ENCODE data around the gene ACTR3C.
"Not testable (repeated sequence)": the region's sequence is repeated elsewhere in the genome, so short reads cannot be mapped to it uniquely, and the experiment has no call there.

Gene ACTR3C

DNA sequence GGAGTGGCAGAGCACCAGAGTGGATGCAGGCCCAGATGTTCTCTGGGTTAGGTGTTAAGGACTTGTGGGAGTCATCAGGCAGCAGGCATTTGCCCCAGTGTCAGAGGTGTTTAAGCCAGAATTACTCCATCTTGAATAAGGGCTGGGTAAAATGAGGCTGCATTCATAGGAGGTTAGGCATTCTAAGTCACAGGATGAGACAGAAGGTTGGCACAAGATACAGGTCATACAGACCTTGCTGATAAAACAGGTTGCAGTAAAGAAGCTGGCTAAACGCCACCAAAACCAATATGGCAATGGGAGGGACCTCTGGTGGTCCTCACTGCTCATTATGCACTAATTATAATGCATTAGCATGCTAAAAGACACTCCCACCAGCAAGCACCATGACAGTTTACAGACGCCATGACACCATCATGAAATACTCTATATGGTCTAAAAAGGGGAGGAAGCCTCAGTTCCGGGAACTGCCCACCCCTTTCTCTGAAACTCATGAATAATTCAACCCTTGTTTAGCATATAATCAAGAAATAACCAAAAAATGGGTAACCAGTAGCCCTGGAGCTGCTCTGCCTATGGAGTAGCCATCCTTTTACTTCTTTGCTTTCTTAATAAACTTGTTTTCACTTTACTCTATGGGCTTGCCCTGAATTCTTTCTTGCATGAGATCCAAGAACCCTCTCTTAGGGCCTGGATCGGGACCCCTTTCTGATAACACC lies 1.1 kb downstream of the ACTR3C start:
- peaks cover 14% of the 10 kb centered on the region for H3K36me3 Mint-ChIP-seq
- ATAC-seq (ENCODE audit: low read depth) = peak; percentile 43
- peaks cover 29% of the 10 kb centered on the region for H3K4me1 Mint-ChIP-seq
- peak overlapping the region; percentile 89 for H3K27ac Mint-ChIP-seq
- H3K27me3 Mint-ChIP-seq = no peaks in the 10 kb centered on the region
- peak overlapping the region; percentile 90 for H3K4me3 Mint-ChIP-seq
- no peak for DNase-seq (ENCODE audit: low spot score in 2 of 2)
- H3K9me3 Mint-ChIP-seq = no peaks in the 10 kb centered on the region

GRCh38 chr7:150321788-150322113 lies 1.6 kb downstream of the ACTR3C start:
- H3K9me3 Mint-ChIP-seq = no peaks in the 10 kb centered on the region
- peak overlapping the region; percentile 89 for H3K27ac Mint-ChIP-seq
- peaks cover 11% of the 10 kb centered on the region for H3K36me3 Mint-ChIP-seq
- ATAC-seq (ENCODE audit: low read depth) (no peak), DNase-seq (ENCODE audit: low spot score in 2 of 2) (no peak)
- H3K27me3 Mint-ChIP-seq = no peaks in the 10 kb centered on the region
- peaks cover 29% of the 10 kb centered on the region for H3K4me1 Mint-ChIP-seq
- peak overlapping the region; percentile 90 for H3K4me3 Mint-ChIP-seq

DNA sequence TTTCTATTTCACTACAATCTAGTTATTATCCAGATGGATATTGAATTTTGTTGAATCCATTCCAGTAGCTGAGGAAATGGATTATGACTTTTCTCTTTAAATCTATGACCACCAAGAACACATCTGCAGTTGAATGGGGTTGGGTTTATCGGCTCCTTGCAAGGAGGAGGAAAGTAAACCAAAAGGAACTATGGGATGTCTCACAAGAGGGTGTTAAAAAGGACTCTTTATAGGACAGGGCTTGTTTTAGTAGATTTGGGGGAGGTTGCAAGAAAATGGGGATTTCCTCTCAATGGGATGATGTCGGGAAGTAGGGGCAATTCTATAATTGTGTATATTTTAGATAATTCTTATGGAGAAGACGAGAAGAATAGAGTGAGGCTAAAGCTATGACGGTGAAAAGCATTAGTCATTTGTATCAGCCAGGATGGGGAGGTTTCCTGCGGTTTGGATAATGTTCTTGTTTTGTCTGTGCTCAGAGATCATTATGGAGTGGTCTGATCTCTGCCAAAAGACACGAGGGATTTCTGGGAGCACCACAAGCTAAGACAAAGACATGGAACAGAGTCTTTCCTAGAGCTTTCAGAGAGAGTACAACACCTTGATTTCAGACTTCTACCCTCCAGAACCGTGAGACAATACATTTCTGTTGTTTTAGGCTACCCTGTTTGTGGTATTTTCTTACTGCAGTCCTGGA lies 5.4 kb downstream of the ACTR3C start:
- H3K27me3 Mint-ChIP-seq = no peaks in the 10 kb centered on the region

GRCh38 chr7:150316987-150317386 lies 6.4 kb downstream of the ACTR3C start:
- H3K27me3 Mint-ChIP-seq; DNase-seq (ENCODE audit: low spot score in 2 of 2); H3K4me1 Mint-ChIP-seq; H3K36me3 Mint-ChIP-seq; H3K27ac Mint-ChIP-seq; ATAC-seq (ENCODE audit: low read depth); H3K9me3 Mint-ChIP-seq; H3K4me3 Mint-ChIP-seq: not testable (repeated sequence)

More for the DNA sequence above, 5.4 kb downstream of the ACTR3C start:
- Mint-ChIP-seq H3K36me3 (peaks cover 7% of the 10 kb centered on the region), H3K4me3 (no peak overlapping the region), H3K27ac (no peak overlapping the region), H3K9me3 (no peaks in the 10 kb centered on the region), H3K4me1 (peaks cover 10% of the 10 kb centered on the region)
- DNase-seq (ENCODE audit: low spot score in 2 of 2) (no peak), ATAC-seq (ENCODE audit: low read depth) (no peak)

GRCh38 chr7:150314639-150315239 lies 8.6 kb downstream of the ACTR3C start:
- ATAC-seq (ENCODE audit: low read depth) (no peak), DNase-seq (ENCODE audit: low spot score in 2 of 2) (no peak)
- Mint-ChIP-seq H3K9me3 (no peaks in the 10 kb centered on the region), H3K27ac (no peak overlapping the region), H3K36me3 (peaks cover 7% of the 10 kb centered on the region), H3K4me1 (no peaks in the 10 kb centered on the region), H3K27me3 (no peaks in the 10 kb centered on the region), H3K4me3 (no peak overlapping the region)

DNA sequence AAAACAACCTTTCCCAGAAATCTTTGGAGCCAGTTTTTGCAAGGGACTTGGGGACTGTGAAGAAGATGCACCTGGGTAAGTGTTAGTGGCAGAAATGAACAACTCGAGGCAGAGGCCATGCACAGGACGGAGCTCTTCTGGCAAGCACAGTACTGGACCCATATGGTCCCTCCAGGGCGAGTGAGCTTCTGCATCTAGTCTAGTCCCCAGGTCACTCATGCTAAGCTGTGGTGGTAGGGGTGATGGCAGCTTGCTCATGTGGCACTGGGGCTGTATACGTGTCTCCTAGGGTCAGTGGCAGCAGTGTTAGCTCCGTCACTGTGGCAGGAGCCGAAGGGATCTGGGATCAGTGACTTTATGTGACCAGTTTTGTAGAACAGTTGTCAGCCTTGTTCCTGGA lies 9.5 kb downstream of the ACTR3C start:
- Mint-ChIP-seq H3K27ac (no peak overlapping the region), H3K4me1 (no peaks in the 10 kb centered on the region), H3K36me3 (peaks cover 7% of the 10 kb centered on the region), H3K27me3 (no peaks in the 10 kb centered on the region), H3K9me3 (no peaks in the 10 kb centered on the region), H3K4me3 (no peak overlapping the region)
- ATAC-seq (ENCODE audit: low read depth) (no peak), DNase-seq (ENCODE audit: low spot score in 2 of 2) (no peak)

DNA sequence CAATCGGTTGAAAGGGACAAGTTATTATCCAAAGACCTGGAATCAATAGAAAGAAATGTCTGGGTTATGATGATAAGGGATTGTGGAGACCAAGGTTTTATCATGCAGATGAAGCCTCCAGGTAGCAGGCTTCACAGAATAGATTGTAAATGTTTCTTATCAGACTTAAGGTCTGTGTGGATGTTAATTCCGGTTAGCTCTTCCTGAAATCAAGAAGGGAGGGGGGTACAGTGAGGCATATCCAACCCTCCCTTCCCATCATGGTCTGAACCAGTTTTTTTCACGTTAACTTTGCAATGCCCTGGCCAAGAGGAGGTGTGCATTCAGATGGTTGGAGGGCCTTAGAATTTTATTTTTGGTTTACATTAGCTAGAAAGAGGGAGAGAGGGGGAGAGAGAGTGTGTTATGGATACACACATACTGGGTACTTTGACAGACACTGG lies 10.0 kb downstream of the ACTR3C start:
- Mint-ChIP-seq H3K27ac (no peak overlapping the region), H3K4me3 (no peak overlapping the region), H3K27me3 (no peaks in the 10 kb centered on the region), H3K4me1 (no peaks in the 10 kb centered on the region), H3K36me3 (peaks cover 10% of the 10 kb centered on the region), H3K9me3 (no peaks in the 10 kb centered on the region)
- ATAC-seq (ENCODE audit: low read depth) (no peak), DNase-seq (ENCODE audit: low spot score in 2 of 2) (no peak)

DNA sequence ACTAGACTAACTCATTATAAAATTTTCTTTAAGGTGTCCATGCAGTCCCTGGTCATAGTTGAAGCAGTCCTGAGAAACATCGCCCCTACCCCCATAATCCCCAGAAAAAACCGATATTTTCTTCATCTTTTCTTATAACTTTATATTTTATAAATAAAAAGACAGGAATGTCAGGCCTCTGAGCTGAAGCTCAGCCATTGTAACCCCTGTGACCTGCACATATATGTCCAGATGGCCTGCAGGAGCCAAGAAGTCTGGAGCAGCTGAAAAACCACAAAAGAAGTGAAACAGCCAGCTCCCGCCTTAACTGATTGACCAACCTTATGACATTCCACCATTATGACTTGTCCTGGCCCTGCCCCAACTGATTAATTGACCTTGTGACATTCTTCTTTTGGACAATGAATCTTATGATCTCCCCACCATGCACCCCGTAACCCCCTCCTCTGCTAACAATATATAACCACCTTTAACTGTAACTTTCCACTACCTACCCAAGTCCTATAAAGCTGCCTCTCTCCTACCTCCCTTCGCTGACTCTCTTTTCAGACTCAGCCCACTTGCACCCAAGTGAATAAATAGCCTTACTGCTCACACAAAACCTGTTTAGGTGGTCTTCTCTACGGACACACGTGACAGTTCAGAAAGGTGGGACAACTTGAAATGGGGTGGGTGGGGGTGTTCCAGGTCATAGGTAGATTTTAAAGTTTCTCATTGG lies 10.5 kb downstream of the ACTR3C start:
- not testable (repeated sequence) for H3K4me1 Mint-ChIP-seq; H3K4me3 Mint-ChIP-seq; H3K27me3 Mint-ChIP-seq; ATAC-seq (ENCODE audit: low read depth); H3K9me3 Mint-ChIP-seq; H3K27ac Mint-ChIP-seq; DNase-seq (ENCODE audit: low spot score in 2 of 2)
- peaks cover 10% of the 10 kb centered on the region for H3K36me3 Mint-ChIP-seq

DNA sequence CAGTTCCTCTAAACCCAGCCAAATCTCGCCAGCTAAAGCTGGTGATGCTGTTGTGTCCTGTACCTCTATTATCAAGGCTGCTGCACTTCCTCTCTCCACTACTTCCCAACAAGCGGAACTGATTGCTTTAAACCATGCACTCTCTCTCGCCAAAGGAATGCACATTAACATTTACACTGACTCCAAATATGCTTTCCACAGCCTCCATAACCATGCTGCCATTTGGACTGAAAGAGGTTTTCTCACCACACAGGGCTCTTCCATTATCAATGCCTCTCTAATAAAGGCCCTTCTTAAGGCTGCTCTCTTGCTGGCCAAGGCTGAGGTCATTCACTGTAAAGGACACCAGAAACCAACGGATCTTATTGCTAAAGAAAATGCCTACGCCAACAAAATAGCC lies 11.6 kb downstream of the ACTR3C start:
- ATAC-seq (ENCODE audit: low read depth) = no peak
- DNase-seq (ENCODE audit: low spot score in 2 of 2) = no peak
- Mint-ChIP-seq H3K36me3 (peaks cover 10% of the 10 kb centered on the region), H3K4me1 (no peaks in the 10 kb centered on the region), H3K27ac (no peak overlapping the region), H3K4me3 (no peak overlapping the region), H3K9me3 (peaks cover 1% of the 10 kb centered on the region), H3K27me3 (no peaks in the 10 kb centered on the region)

DNA sequence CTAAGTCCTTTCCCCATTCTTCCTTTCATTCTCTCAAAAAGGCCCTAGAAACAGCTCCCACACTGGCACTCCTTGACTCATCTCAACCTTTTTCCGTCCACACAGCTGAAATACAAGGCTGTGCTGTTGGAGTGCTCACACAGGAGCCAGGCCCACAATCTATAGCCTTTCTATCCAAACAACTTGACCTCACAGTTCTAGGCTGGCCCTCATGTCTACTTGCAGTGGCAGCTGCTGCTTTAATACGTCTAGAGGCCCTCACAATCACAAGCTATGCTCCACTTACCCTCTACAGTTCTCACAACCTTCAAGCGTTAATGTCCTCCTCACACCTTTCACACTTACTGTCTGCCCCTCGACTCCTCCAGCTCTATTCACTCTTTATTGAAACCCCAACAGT lies 12.2 kb downstream of the ACTR3C start:
- no peaks in the 10 kb centered on the region for H3K27me3 Mint-ChIP-seq
- ATAC-seq (ENCODE audit: low read depth) = no peak
- peaks cover 10% of the 10 kb centered on the region for H3K36me3 Mint-ChIP-seq
- peaks cover 1% of the 10 kb centered on the region for H3K9me3 Mint-ChIP-seq
- no peak overlapping the region for H3K27ac Mint-ChIP-seq
- no peaks in the 10 kb centered on the region for H3K4me1 Mint-ChIP-seq
- H3K4me3 Mint-ChIP-seq = no peak overlapping the region
- DNase-seq (ENCODE audit: low spot score in 2 of 2) = no peak

- Mint-ChIP-seq H3K9me3 (peaks cover 1% of the 10 kb centered on the region), H3K36me3 (peaks cover 7% of the 10 kb centered on the region), H3K27me3 (no peaks in the 10 kb centered on the region), H3K4me1 (no peaks in the 10 kb centered on the region), H3K4me3 (no peak overlapping the region), H3K27ac (no peak overlapping the region)
- DNase-seq (ENCODE audit: low spot score in 2 of 2) = no peak
- ATAC-seq (ENCODE audit: low read depth) = no peak
Observed at GRCh38 chr7:150308575-150308974, 14.8 kb downstream of the ACTR3C start.

DNA sequence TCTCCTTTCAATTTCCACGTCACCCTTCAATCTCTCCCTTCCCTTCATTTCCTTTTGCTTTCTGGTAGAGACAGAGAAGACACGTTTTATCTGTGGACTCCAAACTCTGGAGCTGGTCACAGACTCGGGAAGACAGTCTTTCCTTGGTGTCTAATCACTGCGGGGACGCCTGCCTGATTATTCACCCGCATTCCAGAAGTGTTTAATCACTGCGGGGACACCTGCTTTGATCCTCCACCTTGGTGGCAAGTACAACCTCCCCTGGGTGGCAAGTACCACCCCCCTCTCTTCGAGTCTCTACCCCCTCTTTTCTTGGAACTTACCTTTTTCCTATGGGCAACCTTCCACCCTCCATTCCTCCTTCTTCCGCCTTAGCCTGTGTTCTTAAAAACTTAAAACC lies 15.4 kb downstream of the ACTR3C start:
- no peaks in the 10 kb centered on the region for H3K27me3 Mint-ChIP-seq

GRCh38 chr7:150307129-150307528 lies 16.2 kb downstream of the ACTR3C start:
- Mint-ChIP-seq H3K27ac (no peak overlapping the region), H3K36me3 (peaks cover 6% of the 10 kb centered on the region), H3K27me3 (no peaks in the 10 kb centered on the region), H3K4me3 (no peak overlapping the region), H3K9me3 (peaks cover 1% of the 10 kb centered on the region), H3K4me1 (no peaks in the 10 kb centered on the region)
- DNase-seq (ENCODE audit: low spot score in 2 of 2) (no peak), ATAC-seq (ENCODE audit: low read depth) (no peak)

More for the DNA sequence above, 15.4 kb downstream of the ACTR3C start:
- Mint-ChIP-seq H3K9me3 (peaks cover 1% of the 10 kb centered on the region), H3K36me3 (peaks cover 6% of the 10 kb centered on the region), H3K4me1 (no peaks in the 10 kb centered on the region), H3K27ac (no peak overlapping the region), H3K4me3 (no peak overlapping the region)
- ATAC-seq (ENCODE audit: low read depth) (no peak), DNase-seq (ENCODE audit: low spot score in 2 of 2) (no peak)

DNA sequence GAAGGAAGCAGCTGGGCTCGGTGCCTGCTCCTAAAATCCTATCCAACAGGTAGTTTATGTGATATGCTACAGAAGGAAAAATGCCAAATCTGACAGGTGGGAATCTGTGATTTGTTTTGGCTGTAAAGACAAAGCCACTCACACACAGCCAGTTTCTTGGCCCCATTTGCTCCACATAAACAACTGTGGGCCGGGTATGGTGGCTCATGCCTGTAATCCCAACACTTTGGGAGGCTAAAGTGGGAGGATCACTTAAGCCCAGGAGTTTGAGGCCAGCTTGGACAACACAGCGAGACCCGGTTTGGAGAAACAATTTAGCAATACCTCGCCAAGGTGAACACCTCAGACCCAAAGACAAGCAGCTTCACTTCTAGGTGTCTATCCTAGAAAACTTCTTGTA lies 17.0 kb downstream of the ACTR3C start:
- not testable (repeated sequence) for H3K27ac Mint-ChIP-seq

More for the DNA sequence above, 17.0 kb downstream of the ACTR3C start:
- ATAC-seq (ENCODE audit: low read depth); H3K27me3 Mint-ChIP-seq; H3K4me3 Mint-ChIP-seq; H3K4me1 Mint-ChIP-seq; H3K9me3 Mint-ChIP-seq; H3K36me3 Mint-ChIP-seq; DNase-seq (ENCODE audit: low spot score in 2 of 2): not testable (repeated sequence)

Measured in memory B cell (primary cell).